Right atrium auricular region (tissue), 2 donors: Measurements from ENCODE around the gene NMRAL1. TPM values are rescaled to one million over a fixed set of nuclear protein-coding genes. Genes with fewer than 3 reads are reported as not detected.

Source experiments
- DNase-seq: peaks from one replicate; pipeline ENCODE4 v3.0.0-alpha.2; 2019; ENCODE audit warnings: low spot score
- H3K27ac ChIP-seq, 2 donors: fragments of 200-600 bp; sonication (generic); 1 replicate in 1 of 2; 2 replicates in 1 of 2; pipeline ENCODE4 v1.5.1; 2016 to 2019
- H3K27me3 ChIP-seq, 2 donors: fragments of 200-600 bp; sonication (generic); one replicate each; pipeline versions ENCODE4 v1.5.1 to v1.6.0; 2017 to 2019
- H3K36me3 ChIP-seq: fragments of 200-600 bp; sonication (generic); one replicate; pipeline ENCODE4 v1.5.1; 2016
- H3K4me1 ChIP-seq, 2 donors: fragments of 200-600 bp; sonication (generic); one replicate each; pipeline versions ENCODE4 v1.5.1 to v1.6.0; 2017 to 2019
- H3K4me3 ChIP-seq, 2 donors: fragments of 200-600 bp; sonication (generic); 1 replicate in 1 of 2; 2 replicates in 1 of 2; pipeline ENCODE4 v1.5.1; 2017 to 2019; ENCODE audit warnings: mild to moderate bottlenecking in 1 of 2, moderate library complexity in 1 of 2
- H3K9me3 ChIP-seq, 2 donors: fragments of 200-600 bp; sonication (generic); one replicate each; pipeline ENCODE4 v1.5.1; 2019
- CTCF ChIP-seq, 2 donors: fragments of 200-600 bp; sonication (generic); IDR thresholded peaks; one replicate each; pipeline ENCODE4 v1.5.1; 2019; ENCODE audit warnings: antibody characterized with exemption in 2 of 2
- total RNA-seq, 2 donors: library from RNA; depleted of rRNA; stranded (reverse); fragments of >200 nt; gene quantifications; one replicate each; pipeline ENCODE4 v1.1.0, GENCODE V29; 2016

The NMRAL1 gene
- total RNA-seq, 2 donors from 2014 or later: 18.7 to 36.3 TPM

- no peak for TF ChIP-seq CTCF (IDR thresholded peaks at IDR 0.05)
- no peak for DNase-seq
- no peak overlapping the region for H3K27ac ChIP-seq
- no peaks in the 10 kb centered on the region for H3K36me3 ChIP-seq
- no peaks in the 10 kb centered on the region for H3K9me3 ChIP-seq
- H3K4me1 ChIP-seq: peaks cover 0 to 61% of the 10 kb centered on the region in 2 donors
- H3K27me3 ChIP-seq: no peaks in the 10 kb centered on the region
- H3K4me3 ChIP-seq: no peak overlapping the region
These were observed 61.6 kb downstream of the NMRAL1 start for GRCh38 chr16:4412854-4413253.

- peaks cover 2% of the 10 kb centered on the region for H3K36me3 ChIP-seq
- H3K9me3 ChIP-seq: no peaks in the 10 kb centered on the region
- H3K27me3 ChIP-seq: no peaks in the 10 kb centered on the region
- no peak for DNase-seq
- peaks cover 0 to 60% of the 10 kb centered on the region in 2 donors for H3K4me1 ChIP-seq
- no peak for TF ChIP-seq CTCF (IDR thresholded peaks at IDR 0.05)
- H3K27ac ChIP-seq: no peak overlapping the region
- no peak overlapping the region for H3K4me3 ChIP-seq
These were observed 62.3 kb downstream of the NMRAL1 start for GRCh38 chr16:4412159-4412558.

Other genes starting within 250 kb of the NMRAL1 start
- 100 to 1,000 TPM; 295 to 466 TPM for gene SRL, start 232.5 kb downstream of the NMRAL1 start, total RNA-seq
- gene TFAP4, start 201.6 kb downstream of the NMRAL1 start, total RNA-seq: 1 to 10 TPM; 2.0 to 2.9 TPM
- gene GLIS2, start 158.6 kb downstream of the NMRAL1 start, total RNA-seq: 10 to 100 TPM; 10.3 to 16.0 TPM
- 10 to 100 TPM; 54.6 to 85.7 TPM for gene PAM16, start 123.3 kb downstream of the NMRAL1 start, total RNA-seq
- 10 to 100 TPM; 17.9 to 39.0 TPM for gene VASN, start 102.8 kb downstream of the NMRAL1 start, total RNA-seq
- gene CORO7, start 58.0 kb downstream of the NMRAL1 start, total RNA-seq: 10 to 100 TPM; 10.3 TPM
- gene DNAJA3, start 48.8 kb downstream of the NMRAL1 start, total RNA-seq: 10 to 100 TPM; 47.6 to 50.5 TPM
- gene HMOX2, start 1.8 kb upstream of the NMRAL1 start, total RNA-seq: 100 to 1,000 TPM in 1 of 2 donors, 10 to 100 TPM in 1; 98.7 to 101 TPM
- 10 to 100 TPM; 29.6 to 42.9 TPM for gene CDIP1, start 64.1 kb upstream of the NMRAL1 start, total RNA-seq
- under 1 TPM in 1 of 2 donors, not detected in 1; 0.24 TPM for gene C16orf96, start 81.7 kb upstream of the NMRAL1 start, total RNA-seq
- 10 to 100 TPM; 10.8 to 12.2 TPM for gene UBALD1, start 140.3 kb upstream of the NMRAL1 start, total RNA-seq
- gene MGRN1, start 150.2 kb upstream of the NMRAL1 start, total RNA-seq: 10 to 100 TPM; 35.6 to 47.4 TPM
- gene NUDT16L1, start 218.9 kb upstream of the NMRAL1 start, total RNA-seq: 10 to 100 TPM; 25.5 to 61.5 TPM